Ishikawa (cell line): ENCODE results near the gene TMEM256.

ENCODE experiments used
- CEBPB ChIP-seq: IDR thresholded peaks from 2 replicates; pipeline ENCODE4 v1.6.1; 2012
- RAD21 ChIP-seq: IDR thresholded peaks from 2 replicates; pipeline ENCODE4 v1.6.1; 2012; ENCODE audit warnings: low read depth
- TF ChIP-seq, protein P1 (sequence below): IDR thresholded peaks from 2 replicates; pipeline ENCODE4 v1.6.1; 2012; ENCODE audit warnings: low read depth, mild to moderate bottlenecking

GRCh38 chr17:7384489-7385081 is 19.3 kb downstream of the TMEM256 start:
- TF ChIP-seq, protein P1, sequence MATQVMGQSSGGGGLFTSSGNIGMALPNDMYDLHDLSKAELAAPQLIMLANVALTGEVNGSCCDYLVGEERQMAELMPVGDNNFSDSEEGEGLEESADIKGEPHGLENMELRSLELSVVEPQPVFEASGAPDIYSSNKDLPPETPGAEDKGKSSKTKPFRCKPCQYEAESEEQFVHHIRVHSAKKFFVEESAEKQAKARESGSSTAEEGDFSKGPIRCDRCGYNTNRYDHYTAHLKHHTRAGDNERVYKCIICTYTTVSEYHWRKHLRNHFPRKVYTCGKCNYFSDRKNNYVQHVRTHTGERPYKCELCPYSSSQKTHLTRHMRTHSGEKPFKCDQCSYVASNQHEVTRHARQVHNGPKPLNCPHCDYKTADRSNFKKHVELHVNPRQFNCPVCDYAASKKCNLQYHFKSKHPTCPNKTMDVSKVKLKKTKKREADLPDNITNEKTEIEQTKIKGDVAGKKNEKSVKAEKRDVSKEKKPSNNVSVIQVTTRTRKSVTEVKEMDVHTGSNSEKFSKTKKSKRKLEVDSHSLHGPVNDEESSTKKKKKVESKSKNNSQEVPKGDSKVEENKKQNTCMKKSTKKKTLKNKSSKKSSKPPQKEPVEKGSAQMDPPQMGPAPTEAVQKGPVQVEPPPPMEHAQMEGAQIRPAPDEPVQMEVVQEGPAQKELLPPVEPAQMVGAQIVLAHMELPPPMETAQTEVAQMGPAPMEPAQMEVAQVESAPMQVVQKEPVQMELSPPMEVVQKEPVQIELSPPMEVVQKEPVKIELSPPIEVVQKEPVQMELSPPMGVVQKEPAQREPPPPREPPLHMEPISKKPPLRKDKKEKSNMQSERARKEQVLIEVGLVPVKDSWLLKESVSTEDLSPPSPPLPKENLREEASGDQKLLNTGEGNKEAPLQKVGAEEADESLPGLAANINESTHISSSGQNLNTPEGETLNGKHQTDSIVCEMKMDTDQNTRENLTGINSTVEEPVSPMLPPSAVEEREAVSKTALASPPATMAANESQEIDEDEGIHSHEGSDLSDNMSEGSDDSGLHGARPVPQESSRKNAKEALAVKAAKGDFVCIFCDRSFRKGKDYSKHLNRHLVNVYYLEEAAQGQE, result no peak
- TF ChIP-seq RAD21 (no peak), CEBPB (no peak)
